Lung (tissue), 12 donors: ENCODE measurements around the gene ALK. TPM values are rescaled to one million over a fixed set of nuclear protein-coding genes. Genes with fewer than 3 reads are reported as not detected.
A peak's percentile ranks its signal among the peaks of the same experiment; 100 is the strongest.
"Not testable (repeated sequence)": the region's sequence is repeated elsewhere in the genome, so short reads cannot be mapped to it uniquely, and the experiment has no call there.

Source experiments
- ATAC-seq: fragments of 200-7000 bp; cut with Tn5 transposase; one replicate; pipeline ENCODE4 v1.9.1; 2020; ENCODE audit warnings: moderate number of reproducible peaks; ENCODE audit not compliant: insufficient read depth, low FRiP score
- DNase-seq, 3 donors: peaks; one replicate each; pipeline ENCODE4 v3.0.0-alpha.2; 2013 to 2017
- H3K27ac ChIP-seq, 2 donors: one replicate each; pipeline ENCODE4 v1.5.1; 2013; ENCODE audit warnings: mild to moderate bottlenecking in 2 of 2, moderate library complexity in 2 of 2, control low read depth in 1 of 2, inconsistent platforms in 1 of 2, low read depth in 1 of 2, low read length in 1 of 2
- H3K27me3 ChIP-seq, 3 donors: one replicate each; pipeline ENCODE4 v1.5.1; 2013; ENCODE audit warnings: low read length in 2 of 3; ENCODE audit not compliant: control insufficient read depth in 3 of 3, insufficient read depth in 3 of 3
- H3K36me3 ChIP-seq, 4 donors: one replicate each; pipeline ENCODE4 v1.5.1; 2013; ENCODE audit warnings: low read length in 4 of 4, mild to moderate bottlenecking in 1 of 4, moderate library complexity in 1 of 4; ENCODE audit not compliant: control insufficient read depth in 4 of 4, insufficient read depth in 4 of 4
- H3K4me1 ChIP-seq, 5 donors: one replicate each; pipeline ENCODE4 v1.5.1; 2013; ENCODE audit warnings: low read length in 5 of 5, mild to moderate bottlenecking in 2 of 5, moderate library complexity in 1 of 5; ENCODE audit not compliant: control insufficient read depth in 5 of 5, insufficient read depth in 5 of 5
- H3K4me3 ChIP-seq: one replicate; pipeline ENCODE4 v1.5.1; 2013; ENCODE audit warnings: mild to moderate bottlenecking, control low read depth, moderate library complexity
- H3K9ac ChIP-seq, 2 donors: one replicate each; pipeline ENCODE4 v1.5.1; 2013; ENCODE audit warnings: low read length in 2 of 2, control low read depth in 1 of 2; ENCODE audit not compliant: insufficient read depth in 1 of 2
- H3K9me3 ChIP-seq, 4 donors: one replicate each; pipeline ENCODE4 v1.5.1; 2013; ENCODE audit warnings: low read length in 3 of 4, mild to moderate bottlenecking in 1 of 4, moderate library complexity in 1 of 4; ENCODE audit not compliant: control insufficient read depth in 4 of 4, insufficient read depth in 3 of 4
- CTCF ChIP-seq: IDR thresholded peaks from 2 replicates; pipeline ENCODE4 v1.5.1; 2012; ENCODE audit warnings: mild to moderate bottlenecking; ENCODE audit errors: control extremely low read depth, extremely low read depth
- WGBS, 2 donors: extraction: QIAGEN DNeasy Blood & Tissue Kit; methylation state at CpG; one replicate each; pipeline ENCODE4 v1.1.7; 2013; 5-methylcytosine and 5-hydroxymethylcytosine counted together
- polyA plus RNA-seq, 2 donors: library from polyadenylated mRNA; stranded (reverse); fragments of 200-250 nt; gene quantifications; one replicate each; pipeline ENCODE4 v1.2.1, GENCODE V29; 2013
- total RNA-seq, 2 donors: library from RNA; depleted of rRNA in 1 of 2; stranded (reverse); fragments of >200 nt in 1 of 2; gene quantifications; one replicate each; pipeline ENCODE4 v1.2.1, GENCODE V29; 2014 to 2021
- donor health status: control.
- donor health status: control.
- donor health status: Bipolar disorder and iron deficiency.
- donor health status: healthy.
- donor health status: DM: yes; HTN: yes; CAD: no.

ALK gene
- total and polyA plus RNA-seq, 4 donors, result 0.09 to 0.25 (median 0.10) TPM; not detected in 1

GRCh38 chr2:29255004-29255403, 666.4 kb downstream of the ALK start:
- Histone ChIP-seq H3K36me3 (no peaks in the 10 kb centered on the region), H3K9ac (no peak overlapping the region), H3K9me3 (peaks cover 0 to 2% (median 0%) of the 10 kb centered on the region in 4 donors), H3K27ac (no peak overlapping the region), H3K4me3 (no peak overlapping the region), H3K27me3 (peaks cover 0 to 5% (median 0%) of the 10 kb centered on the region in 3 donors), H3K4me1 (peaks cover 0 to 1% (median 0%) of the 10 kb centered on the region in 5 donors)
- no peak for TF ChIP-seq CTCF
- ATAC-seq (no peak), DNase-seq (no peak)
- 68 to 90% methylated on average over 2 of the region's 2 CpGs for WGBS, 2 donors

GRCh38 chr2:29253495-29254275, 667.7 kb downstream of the ALK start:
- not testable (repeated sequence) for ATAC-seq, H3K9ac ChIP-seq, H3K9me3 ChIP-seq, H3K27ac ChIP-seq, H3K4me1 ChIP-seq, H3K36me3 ChIP-seq, H3K27me3 ChIP-seq, H3K4me3 ChIP-seq
- 58 to 72% methylated on average over 4 of the region's 4 CpGs for WGBS, 2 donors
- peak in 1 of 3 donors; percentile 29 for DNase-seq

GRCh38 chr2:29253026-29253425, 668.4 kb downstream of the ALK start:
- DNase-seq, result no peak

More at GRCh38 chr2:29253026-29253425, 668.4 kb downstream of the ALK start:
- 73 to 90% methylated on average over 3 of the region's 3 CpGs for WGBS, 2 donors
- TF ChIP-seq CTCF, result no peak
- Histone ChIP-seq H3K27ac (no peak overlapping the region), H3K9me3 (peaks cover 0 to 2% (median 0%) of the 10 kb centered on the region in 4 donors), H3K4me3 (no peak overlapping the region), H3K4me1 (peaks cover 0 to 3% (median 0%) of the 10 kb centered on the region in 5 donors), H3K36me3 (no peaks in the 10 kb centered on the region), H3K9ac (no peak overlapping the region), H3K27me3 (no peaks in the 10 kb centered on the region)
- ATAC-seq, result no peak
